GM19238 (cell line): Measurements from ENCODE around the gene TMEM187.

Source experiments
- DNase-seq: peaks from one replicate; pipeline ENCODE4 v3.0.0; 2011; ENCODE audit warnings: low spot score; ENCODE audit not compliant: insufficient read length

The TMEM187 gene

GRCh38 chrX:153934762-153935325 is 37.7 kb upstream of the TMEM187 start, which contains the start of gene NAA10:
Gene NAA10, minus strand, starts transcription at chrX:153935037. Its CDS starts 133 bp downstream, at chrX:153934904.
- DNase-seq: peak; percentile 98

- no peak for DNase-seq
Measured at GRCh38 chrX:153935326-153935851, 37.2 kb upstream of the TMEM187 start.

- no peak for DNase-seq
Measured at GRCh38 chrX:153937056-153937455, 35.5 kb upstream of the TMEM187 start.

GRCh38 chrX:153938226-153938786 is 34.2 kb upstream of the TMEM187 start:
- DNase-seq: no peak

GRCh38 chrX:153939573-153939972 is 33.0 kb upstream of the TMEM187 start:
- no peak for DNase-seq

GRCh38 chrX:153941336-153942252 is 31.0 kb upstream of the TMEM187 start:
- DNase-seq: no peak

- DNase-seq: peak; percentile 49
Measured at GRCh38 chrX:153944140-153944799, 28.3 kb upstream of the TMEM187 start, which contains the start of gene RENBP. Gene RENBP, minus strand, starts transcription at chrX:153944643. Its CDS starts 33 bp downstream, at chrX:153944610.

- DNase-seq: no peak
Measured at GRCh38 chrX:153944800-153945150, 27.8 kb upstream of the TMEM187 start.

- no peak for DNase-seq
Measured at GRCh38 chrX:153945956-153946943, 26.3 kb upstream of the TMEM187 start.

GRCh38 chrX:153947009-153947769 is 25.4 kb upstream of the TMEM187 start:
- peak; percentile 88 for DNase-seq

- no peak for DNase-seq
Measured at GRCh38 chrX:153948002-153948466, 24.5 kb upstream of the TMEM187 start.

GRCh38 chrX:153948847-153949805 is 23.4 kb upstream of the TMEM187 start:
- no peak for DNase-seq

GRCh38 chrX:153950127-153950526 is 22.4 kb upstream of the TMEM187 start:
- no peak for DNase-seq

GRCh38 chrX:153951683-153952372 is 20.7 kb upstream of the TMEM187 start:
- DNase-seq: no peak

GRCh38 chrX:153952373-153953026 is 20.1 kb upstream of the TMEM187 start:
- DNase-seq: no peak

- DNase-seq: peak; percentile 86
Measured at GRCh38 chrX:153953342-153953830, 19.2 kb upstream of the TMEM187 start.
